ENCODE results near the gene PTPRM.

PTPRM gene

DNA sequence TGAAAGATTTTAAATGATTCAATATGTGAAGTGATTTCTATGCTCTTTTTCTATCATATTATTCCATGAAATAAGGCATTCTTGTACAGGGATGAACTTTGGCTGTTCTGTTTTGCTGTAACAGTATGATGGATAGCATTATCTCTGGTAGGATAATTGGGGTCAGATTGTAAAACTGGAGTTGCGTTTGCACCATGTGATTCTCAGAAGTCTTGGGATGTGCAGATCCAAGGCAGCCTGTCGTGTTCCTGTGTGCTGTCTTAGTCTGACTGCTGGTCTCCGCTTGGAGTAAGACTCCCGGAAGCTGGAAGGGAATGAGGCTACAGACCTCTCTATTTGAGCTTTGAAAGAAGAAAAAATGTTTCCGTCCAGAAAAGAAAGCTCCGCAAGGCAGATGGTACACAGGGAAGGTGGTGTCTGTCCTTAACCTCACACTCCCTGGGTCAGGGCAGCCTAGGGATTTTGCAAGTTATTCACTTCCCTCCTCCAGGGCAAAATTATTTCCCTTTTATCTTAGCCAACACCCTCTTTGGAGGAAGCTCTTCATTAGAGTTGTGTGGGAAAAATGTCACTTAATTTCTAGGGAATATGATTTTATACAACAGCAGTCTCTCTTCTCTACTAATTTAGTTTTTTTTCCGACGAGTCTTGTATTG is 250.6 kb downstream of the PTPRM start:
- no peaks in the 10 kb centered on the region for H3K27me3 Mint-ChIP-seq
- no peak for ATAC-seq (replicated peaks)
- no peaks in the 10 kb centered on the region for H3K4me1 Mint-ChIP-seq
- H3K36me3 Mint-ChIP-seq: no peaks in the 10 kb centered on the region
- no peak overlapping the region for H3K27ac Mint-ChIP-seq
- H3K9me3 Mint-ChIP-seq: peaks cover 11 to 18% of the 10 kb centered on the region in 2 donors
- no peak overlapping the region for H3K4me3 Mint-ChIP-seq
- DNase-seq: no peak

- no peak for ATAC-seq (replicated peaks)
- H3K27ac Mint-ChIP-seq: no peak overlapping the region
- H3K36me3 Mint-ChIP-seq: no peaks in the 10 kb centered on the region
- DNase-seq: no peak
- H3K27me3 Mint-ChIP-seq: no peaks in the 10 kb centered on the region
- no peak overlapping the region for H3K4me3 Mint-ChIP-seq
- no peaks in the 10 kb centered on the region for H3K4me1 Mint-ChIP-seq
- no peaks in the 10 kb centered on the region for H3K9me3 Mint-ChIP-seq
Observed at GRCh38 chr18:7821784-7822183, 254.7 kb downstream of the PTPRM start.

DNA sequence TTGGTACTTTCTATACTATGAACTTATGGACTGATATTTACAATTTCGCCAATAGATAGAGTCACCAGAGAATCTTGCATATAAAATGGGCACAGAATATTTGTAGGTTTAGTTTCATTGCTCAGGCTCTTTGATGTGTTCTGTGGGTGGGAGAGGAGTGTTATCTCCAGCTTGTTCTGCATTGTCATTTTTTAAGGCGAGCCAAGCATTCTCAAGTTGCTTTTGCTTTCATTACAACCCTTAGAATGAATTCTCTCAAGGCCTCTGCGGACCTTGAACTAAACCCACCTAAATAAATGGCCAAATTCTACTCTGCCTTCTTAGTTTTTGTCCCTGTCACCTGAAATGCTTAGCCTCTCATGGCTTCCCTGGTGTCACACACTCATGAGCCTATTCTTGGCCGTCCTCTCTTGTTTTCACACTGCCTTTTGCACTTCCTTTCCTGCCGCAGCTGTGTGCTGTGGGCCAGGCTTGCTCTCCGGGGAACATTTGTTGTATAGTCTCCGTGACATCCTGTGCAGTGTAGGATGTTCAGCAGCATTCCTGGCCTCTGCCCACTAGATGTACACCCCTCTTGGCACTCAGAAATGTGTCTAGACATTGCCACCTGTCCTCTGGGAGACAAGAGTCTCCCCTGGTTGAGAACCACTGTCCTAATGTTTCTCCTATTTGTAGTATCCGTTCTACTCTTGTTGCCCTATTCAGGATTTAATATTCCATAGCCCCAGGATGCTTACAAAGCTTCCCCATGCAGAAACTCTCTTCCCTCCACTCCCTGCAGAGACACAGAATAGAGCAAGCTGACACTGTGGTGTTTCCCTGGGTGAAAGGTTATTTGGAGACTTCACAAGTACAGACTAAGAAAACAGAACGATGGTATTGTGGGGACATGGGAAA is 255.6 kb downstream of the PTPRM start:
- Mint-ChIP-seq H3K4me1 (no peaks in the 10 kb centered on the region), H3K27me3 (no peaks in the 10 kb centered on the region), H3K36me3 (no peaks in the 10 kb centered on the region), H3K4me3 (no peak overlapping the region), H3K9me3 (no peaks in the 10 kb centered on the region), H3K27ac (no peak overlapping the region)
- ATAC-seq (replicated peaks) (peak in 1 of 2 donors; percentile 17), DNase-seq (no peak)

- Mint-ChIP-seq H3K4me1 (no peaks in the 10 kb centered on the region), H3K9me3 (no peaks in the 10 kb centered on the region), H3K4me3 (no peak overlapping the region), H3K36me3 (no peaks in the 10 kb centered on the region), H3K27ac (no peak overlapping the region), H3K27me3 (no peaks in the 10 kb centered on the region)
- no peak for DNase-seq
- ATAC-seq (replicated peaks): no peak
Observed at GRCh38 chr18:7824970-7825369, 257.9 kb downstream of the PTPRM start.

DNA sequence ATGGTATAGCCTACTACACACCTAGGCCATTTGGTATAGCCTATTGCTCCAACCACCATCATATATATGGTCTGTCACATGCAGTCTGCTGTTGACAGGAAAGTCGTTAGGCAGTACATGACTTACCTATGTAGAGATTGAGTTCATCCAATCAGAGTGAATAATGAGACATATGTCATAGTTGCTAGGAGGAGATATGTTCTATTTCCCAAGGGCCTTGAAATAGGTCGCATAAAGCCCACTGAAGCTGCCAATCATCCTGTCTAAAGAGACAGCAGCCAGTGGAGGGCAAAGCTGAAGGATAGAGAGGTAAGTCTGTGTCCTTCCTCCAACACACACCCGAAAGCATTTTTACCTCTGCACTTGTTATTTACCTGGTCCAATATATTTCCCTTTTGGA is 263.4 kb downstream of the PTPRM start:
- H3K27ac Mint-ChIP-seq: no peak overlapping the region
- H3K36me3 Mint-ChIP-seq: no peaks in the 10 kb centered on the region
- H3K4me3 Mint-ChIP-seq: no peak overlapping the region
- peaks cover 0 to 9% of the 10 kb centered on the region in 2 donors for H3K9me3 Mint-ChIP-seq
- H3K4me1 Mint-ChIP-seq: no peaks in the 10 kb centered on the region
- no peak for DNase-seq
- peak; percentile 50 to 62 for ATAC-seq (replicated peaks)
- no peaks in the 10 kb centered on the region for H3K27me3 Mint-ChIP-seq

DNA sequence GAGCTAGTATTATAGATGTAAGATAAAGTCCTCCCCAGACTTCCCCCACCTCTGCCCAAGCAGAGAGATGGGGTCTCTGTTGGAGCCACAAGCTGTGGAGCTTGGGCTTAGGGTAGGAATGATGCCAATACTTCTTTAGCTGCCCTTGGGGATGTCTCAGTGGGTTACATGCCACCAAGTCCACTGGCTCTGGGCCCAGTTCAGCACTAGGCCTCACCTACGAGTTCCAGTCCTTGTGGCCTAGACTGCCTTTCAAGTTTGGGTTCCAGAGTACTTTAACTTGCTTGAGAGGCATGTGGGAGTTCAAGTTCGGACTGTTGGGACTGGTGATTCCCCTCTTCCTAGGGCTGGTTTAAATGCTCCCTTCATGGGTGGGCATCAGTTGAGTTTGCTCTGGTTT is 272.4 kb downstream of the PTPRM start:
- Mint-ChIP-seq H3K36me3 (no peaks in the 10 kb centered on the region), H3K4me3 (no peak overlapping the region), H3K27ac (no peak overlapping the region), H3K9me3 (peaks cover 12 to 14% of the 10 kb centered on the region in 2 donors), H3K27me3 (no peaks in the 10 kb centered on the region), H3K4me1 (no peaks in the 10 kb centered on the region)
- peak in 1 of 2 donors; percentile 27 for ATAC-seq (replicated peaks)
- no peak for DNase-seq

GRCh38 chr18:7840411-7840810 is 273.3 kb downstream of the PTPRM start:
- Mint-ChIP-seq H3K4me1 (no peaks in the 10 kb centered on the region), H3K4me3 (no peak overlapping the region), H3K27ac (no peak overlapping the region), H3K27me3 (no peaks in the 10 kb centered on the region), H3K9me3 (peaks cover 17 to 19% of the 10 kb centered on the region in 2 donors), H3K36me3 (no peaks in the 10 kb centered on the region)
- no peak for ATAC-seq (replicated peaks)
- DNase-seq: no peak

DNA sequence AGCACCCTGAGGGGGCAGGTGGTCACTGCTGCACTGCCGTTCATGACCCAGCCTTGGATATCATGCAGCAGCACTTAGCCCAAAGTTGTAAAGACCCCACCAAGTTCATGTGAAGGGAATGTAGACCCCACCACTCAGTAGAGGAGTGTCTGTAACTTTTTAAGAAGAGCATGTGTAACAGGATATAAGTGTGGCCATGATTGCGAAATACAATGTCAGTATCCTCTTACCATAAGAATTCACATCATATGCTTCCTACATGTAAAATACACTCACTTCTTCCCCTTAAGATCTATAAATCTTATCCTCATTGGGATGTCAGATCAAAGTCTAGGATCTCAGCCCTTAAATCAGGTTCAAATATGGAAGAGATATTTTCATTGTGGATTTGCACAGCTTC is 276.9 kb downstream of the PTPRM start:
- Mint-ChIP-seq H3K9me3 (peaks cover 6 to 20% of the 10 kb centered on the region in 2 donors), H3K27ac (no peak overlapping the region), H3K36me3 (no peaks in the 10 kb centered on the region), H3K4me1 (no peaks in the 10 kb centered on the region), H3K4me3 (no peak overlapping the region), H3K27me3 (no peaks in the 10 kb centered on the region)
- ATAC-seq (replicated peaks): no peak
- no peak for DNase-seq

DNA sequence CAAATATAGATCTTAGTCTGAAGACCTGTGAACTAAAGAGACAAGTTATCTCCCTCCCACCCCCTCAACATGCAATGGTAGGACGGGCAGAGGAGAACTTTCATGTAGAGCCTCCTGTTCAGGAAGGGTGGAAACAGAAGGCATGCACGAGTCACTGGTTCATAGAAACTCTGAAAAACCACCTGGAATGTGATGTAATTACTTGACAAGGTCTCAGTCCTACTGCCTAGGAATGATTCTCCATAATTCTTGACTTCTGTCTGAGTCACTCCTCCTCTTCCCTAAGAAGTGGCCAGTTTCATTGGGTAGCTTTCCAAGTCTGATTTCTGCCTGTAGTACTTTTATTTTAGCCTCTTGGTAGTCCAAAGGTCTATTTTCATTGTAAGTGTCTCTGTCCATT is 277.3 kb downstream of the PTPRM start:
- Mint-ChIP-seq H3K4me3 (no peak overlapping the region), H3K27me3 (no peaks in the 10 kb centered on the region), H3K9me3 (peaks cover 6 to 20% of the 10 kb centered on the region in 2 donors), H3K36me3 (no peaks in the 10 kb centered on the region), H3K4me1 (no peaks in the 10 kb centered on the region), H3K27ac (no peak overlapping the region)
- DNase-seq: no peak
- ATAC-seq (replicated peaks): no peak

GRCh38 chr18:7846335-7846734 is 279.2 kb downstream of the PTPRM start:
- ATAC-seq (replicated peaks): no peak
- no peaks in the 10 kb centered on the region for H3K4me1 Mint-ChIP-seq
- H3K9me3 Mint-ChIP-seq: peaks cover 11 to 20% of the 10 kb centered on the region in 2 donors
- no peak overlapping the region for H3K4me3 Mint-ChIP-seq
- no peak for DNase-seq
- H3K27me3 Mint-ChIP-seq: no peaks in the 10 kb centered on the region
- H3K27ac Mint-ChIP-seq: no peak overlapping the region
- no peaks in the 10 kb centered on the region for H3K36me3 Mint-ChIP-seq

DNA sequence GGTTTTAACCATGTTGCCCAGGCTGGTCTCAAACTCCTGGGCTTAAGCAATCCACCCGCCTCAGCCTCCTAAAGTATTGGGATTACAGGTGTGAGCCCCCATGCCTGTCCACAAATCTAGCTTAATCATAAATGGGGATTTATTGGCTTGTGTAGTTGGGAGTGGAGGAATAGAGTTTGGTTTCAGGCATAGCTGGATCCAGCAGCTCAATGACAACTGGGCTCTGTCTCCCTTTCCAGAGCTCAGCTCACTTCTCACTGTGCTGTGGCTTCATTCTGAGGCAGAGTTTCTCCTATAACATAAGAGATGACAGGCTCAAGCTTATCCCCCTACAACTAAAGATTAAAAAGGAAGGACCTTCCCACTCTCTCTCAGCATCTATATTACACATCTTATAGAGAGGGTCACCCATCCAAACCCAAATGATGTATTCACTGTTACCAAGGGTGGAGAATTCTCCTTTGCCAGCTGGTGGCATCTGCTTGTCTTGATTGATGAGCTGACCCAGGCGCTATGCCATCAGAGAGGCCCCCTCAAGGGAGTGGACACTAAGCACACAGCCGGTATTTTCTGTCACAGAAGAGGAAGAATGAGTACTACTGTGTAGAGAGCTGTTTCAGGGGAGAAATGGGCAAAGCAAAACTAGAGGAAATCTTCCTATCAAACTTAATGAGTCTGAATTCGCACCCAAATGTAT is 280.4 kb downstream of the PTPRM start:
- ATAC-seq (replicated peaks) (no peak), DNase-seq (no peak)
- H3K4me1 Mint-ChIP-seq: no peaks in the 10 kb centered on the region
- H3K36me3 Mint-ChIP-seq: no peaks in the 10 kb centered on the region
- H3K4me3 Mint-ChIP-seq: no peak overlapping the region
- no peaks in the 10 kb centered on the region for H3K27me3 Mint-ChIP-seq
- H3K27ac Mint-ChIP-seq: no peak overlapping the region
- H3K9me3 Mint-ChIP-seq: peaks cover 15 to 26% of the 10 kb centered on the region in 2 donors

- no peaks in the 10 kb centered on the region for H3K27me3 Mint-ChIP-seq
- DNase-seq: no peak
- H3K36me3 Mint-ChIP-seq: no peaks in the 10 kb centered on the region
- ATAC-seq (replicated peaks): no peak
- H3K27ac Mint-ChIP-seq: no peak overlapping the region
- H3K9me3 Mint-ChIP-seq: peaks cover 15 to 26% of the 10 kb centered on the region in 2 donors
- no peak overlapping the region for H3K4me3 Mint-ChIP-seq
- H3K4me1 Mint-ChIP-seq: no peaks in the 10 kb centered on the region
Observed at GRCh38 chr18:7848054-7848412, 280.9 kb downstream of the PTPRM start.

GRCh38 chr18:7850446-7850845 is 283.3 kb downstream of the PTPRM start:
- ATAC-seq (replicated peaks) (no peak), DNase-seq (no peak)
- Mint-ChIP-seq H3K4me3 (no peak overlapping the region), H3K36me3 (no peaks in the 10 kb centered on the region), H3K4me1 (no peaks in the 10 kb centered on the region), H3K9me3 (peaks cover 9 to 16% of the 10 kb centered on the region in 2 donors), H3K27ac (no peak overlapping the region), H3K27me3 (no peaks in the 10 kb centered on the region)

- Mint-ChIP-seq H3K27me3 (no peaks in the 10 kb centered on the region), H3K27ac (no peak overlapping the region), H3K4me1 (no peaks in the 10 kb centered on the region), H3K36me3 (no peaks in the 10 kb centered on the region), H3K4me3 (no peak overlapping the region), H3K9me3 (peaks cover 6 to 9% of the 10 kb centered on the region in 2 donors)
- ATAC-seq (replicated peaks) (no peak), DNase-seq (no peak)
Observed at GRCh38 chr18:7855028-7855427, 287.9 kb downstream of the PTPRM start.

DNA sequence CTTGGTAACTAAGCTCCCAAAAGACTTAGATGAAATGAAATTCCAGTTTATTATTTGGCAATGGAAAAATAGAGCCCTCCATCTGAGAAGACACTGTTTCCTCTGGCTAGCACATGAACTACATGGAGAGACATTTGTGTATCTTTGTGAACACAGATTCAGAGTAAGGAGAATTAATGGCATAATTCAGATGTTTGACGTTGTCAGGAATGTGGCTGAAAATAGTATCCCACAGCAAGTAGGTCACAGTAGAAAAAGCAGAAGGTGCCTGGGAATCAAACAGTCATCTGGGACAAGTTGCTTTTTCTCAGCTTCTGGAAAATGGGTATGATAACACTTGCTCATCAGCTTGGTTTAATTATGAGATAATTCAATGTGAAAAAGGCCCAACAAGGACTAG is 288.6 kb downstream of the PTPRM start:
- DNase-seq (no peak), ATAC-seq (replicated peaks) (no peak)
- Mint-ChIP-seq H3K27me3 (no peaks in the 10 kb centered on the region), H3K36me3 (no peaks in the 10 kb centered on the region), H3K4me3 (no peak overlapping the region), H3K9me3 (peaks cover 6 to 9% of the 10 kb centered on the region in 2 donors), H3K4me1 (no peaks in the 10 kb centered on the region), H3K27ac (no peak overlapping the region)
